Astrocyte of the hippocampus (primary cell): ENCODE results near the gene PRKAB1.
A peak's percentile ranks its signal among the peaks of the same experiment; 100 is the strongest.
"Not testable (repeated sequence)": the region's sequence is repeated elsewhere in the genome, so short reads cannot be mapped to it uniquely, and the experiment has no call there.

Source experiments
- DNase-seq: peaks from one replicate; pipeline ENCODE4 v3.0.0; 2011; ENCODE audit warnings: low read depth, low spot score

The PRKAB1 gene, protein sequence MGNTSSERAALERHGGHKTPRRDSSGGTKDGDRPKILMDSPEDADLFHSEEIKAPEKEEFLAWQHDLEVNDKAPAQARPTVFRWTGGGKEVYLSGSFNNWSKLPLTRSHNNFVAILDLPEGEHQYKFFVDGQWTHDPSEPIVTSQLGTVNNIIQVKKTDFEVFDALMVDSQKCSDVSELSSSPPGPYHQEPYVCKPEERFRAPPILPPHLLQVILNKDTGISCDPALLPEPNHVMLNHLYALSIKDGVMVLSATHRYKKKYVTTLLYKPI

GRCh38 chr12:119667577-119668323 lies at the start of gene PRKAB1:
Gene PRKAB1, plus strand, starts transcription at chr12:119668133. Its CDS starts 112 bp downstream, at chr12:119668245.
- peak; percentile 99 for DNase-seq

DNA sequence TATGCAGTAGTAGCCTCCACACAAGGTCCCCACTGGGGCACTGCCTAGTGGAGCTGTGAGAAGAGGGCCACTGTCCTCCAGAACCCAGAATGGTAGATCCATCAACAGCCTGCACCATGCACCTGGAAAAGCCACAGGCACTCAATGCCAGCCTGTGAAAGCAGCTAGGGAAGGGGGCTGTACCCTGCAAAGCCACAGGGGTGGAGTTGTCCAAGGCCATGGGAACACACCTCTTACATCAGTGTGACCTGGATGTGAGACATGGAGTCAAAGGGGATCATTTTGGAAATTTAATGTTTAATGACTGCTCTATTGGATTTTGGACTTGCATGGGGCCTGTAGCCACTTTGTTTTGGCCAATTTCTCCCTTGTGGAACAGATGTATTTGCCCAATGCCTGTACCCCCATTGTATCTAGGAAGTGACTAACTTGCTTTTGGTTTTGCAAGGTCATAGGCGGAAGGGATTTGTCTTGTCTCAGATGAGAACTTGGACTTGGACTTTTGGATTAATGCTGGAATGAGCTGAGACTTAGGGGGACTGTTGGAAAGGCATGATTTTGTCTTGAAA lies 49.5 kb upstream of the PRKAB1 start:
- not testable (repeated sequence) for DNase-seq

DNA sequence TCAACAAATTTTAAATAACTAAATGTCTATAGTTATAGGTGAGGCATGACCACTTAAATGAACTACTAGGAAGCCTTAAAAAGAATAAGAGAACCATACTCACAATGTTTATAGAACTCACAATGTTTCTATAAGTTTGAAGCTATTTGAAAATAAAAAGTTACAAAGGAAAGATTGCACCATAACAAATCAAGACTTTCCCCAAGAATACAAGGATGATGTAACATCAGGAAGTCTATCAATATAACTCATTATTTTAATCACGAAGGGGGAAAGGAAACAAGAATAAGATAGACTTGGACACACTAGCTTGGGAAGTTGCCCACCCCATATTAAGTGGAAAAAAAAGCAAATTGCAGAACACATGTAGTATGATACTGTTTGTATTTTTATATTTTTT lies 47.4 kb upstream of the PRKAB1 start:
- DNase-seq = no peak

- no peak for DNase-seq
Observed at GRCh38 chr12:119621878-119622277, 46.1 kb upstream of the PRKAB1 start.

GRCh38 chr12:119624966-119625365 lies 43.0 kb upstream of the PRKAB1 start:
- DNase-seq = no peak

GRCh38 chr12:119627019-119627643 lies 40.8 kb upstream of the PRKAB1 start:
- DNase-seq = no peak

DNA sequence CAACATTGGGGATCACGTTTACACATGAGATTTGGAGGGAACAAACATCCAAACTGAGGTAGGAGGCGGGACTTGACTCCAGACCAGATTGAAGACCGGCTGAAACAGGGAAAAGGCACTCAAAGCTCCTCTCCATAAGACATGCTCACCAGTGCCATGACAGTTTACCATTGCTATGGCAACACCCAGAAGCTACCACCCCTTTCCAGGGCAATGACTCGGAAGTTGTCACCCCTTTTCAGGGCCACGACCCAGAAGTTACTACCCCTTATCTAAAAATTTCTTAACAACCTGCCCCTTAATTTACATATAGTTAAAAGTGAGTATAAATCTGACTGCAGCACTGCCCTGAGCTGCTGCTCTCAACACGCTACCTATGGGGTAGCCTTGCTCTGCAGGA lies 40.2 kb upstream of the PRKAB1 start:
- DNase-seq = no peak

GRCh38 chr12:119630223-119630780 lies 37.6 kb upstream of the PRKAB1 start:
- no peak for DNase-seq

DNA sequence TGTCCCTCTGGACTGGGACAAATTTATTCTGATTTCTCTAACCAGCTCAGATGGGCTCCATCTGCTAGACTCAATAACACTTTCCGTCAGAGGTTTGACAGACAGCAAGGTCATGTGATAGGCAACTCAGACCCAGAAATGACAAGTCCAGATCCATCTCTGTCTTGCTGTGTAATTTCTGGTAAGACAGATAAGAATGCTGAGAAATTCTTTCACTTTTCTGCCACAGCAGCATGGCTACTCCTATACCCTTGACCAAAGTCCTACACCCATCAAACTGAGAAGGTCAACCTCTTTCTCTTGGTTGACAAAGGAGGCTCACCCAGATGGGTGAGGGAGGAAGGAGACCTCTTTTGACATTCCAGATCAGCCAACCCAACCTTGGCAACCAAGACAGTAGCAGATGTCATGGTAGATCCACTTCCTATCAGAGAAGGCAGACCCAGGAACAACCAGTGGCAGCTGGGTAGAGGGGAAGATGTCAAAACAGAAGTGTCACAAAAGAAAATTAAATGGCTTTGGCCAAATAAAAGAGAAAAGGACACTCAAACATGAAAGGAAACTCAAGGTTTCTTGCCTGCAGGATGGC lies 36.9 kb upstream of the PRKAB1 start:
- DNase-seq = no peak

DNA sequence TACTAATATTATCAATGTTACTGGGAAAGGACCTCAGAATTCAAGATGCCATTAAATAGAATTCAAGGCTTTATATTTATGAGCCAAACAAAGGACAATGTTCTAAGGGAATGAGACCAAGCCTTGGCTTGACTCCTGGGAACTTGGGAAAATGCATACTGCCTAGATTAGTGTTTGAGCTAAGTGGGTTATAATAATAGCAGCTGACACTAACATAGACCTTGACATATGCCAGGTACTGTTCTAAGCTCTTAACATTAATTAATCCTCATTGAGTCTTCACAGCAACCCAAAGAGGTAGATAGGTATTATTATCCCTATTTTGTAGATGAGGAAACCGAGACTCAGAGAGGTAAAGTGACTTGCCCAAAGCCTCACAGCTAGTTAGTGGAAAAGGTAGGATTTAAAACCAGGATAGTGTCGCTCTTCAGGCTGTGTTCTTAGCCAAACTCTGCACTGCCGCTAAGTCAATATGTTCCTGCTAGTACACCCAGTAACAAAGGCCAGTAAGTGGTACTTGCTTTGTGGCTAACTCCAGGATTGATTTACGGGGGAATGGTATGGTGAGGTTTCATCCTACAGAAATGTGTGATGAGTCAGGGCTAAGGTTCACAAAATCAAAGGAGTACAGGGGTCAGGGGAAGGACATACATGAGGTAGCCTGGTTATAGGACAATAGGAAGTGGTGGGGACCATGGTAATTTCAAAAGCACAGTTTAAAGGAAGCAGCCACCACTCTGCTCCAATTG lies 35.8 kb upstream of the PRKAB1 start:
- DNase-seq = peak; percentile 26

DNA sequence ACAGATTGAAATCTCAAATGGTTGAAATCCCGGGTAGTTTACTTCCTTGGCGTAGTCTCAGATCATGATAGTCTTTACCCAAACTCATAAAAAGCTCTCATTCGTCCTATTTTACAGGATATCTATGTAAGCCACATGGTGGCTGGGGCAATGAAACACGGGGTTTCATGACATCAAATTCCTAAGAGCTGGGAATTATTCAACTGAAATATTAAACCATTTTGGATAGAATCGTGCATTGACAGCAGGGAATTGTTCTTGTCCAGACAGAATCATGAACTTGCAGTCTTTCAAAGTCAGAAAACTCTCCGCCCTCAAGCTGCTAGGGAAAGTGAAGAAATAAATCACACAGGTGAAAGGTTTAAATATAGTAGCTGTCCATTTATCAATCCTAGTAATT lies 33.2 kb upstream of the PRKAB1 start:
- no peak for DNase-seq

GRCh38 chr12:119642986-119643385 lies 24.9 kb upstream of the PRKAB1 start:
- DNase-seq = no peak

GRCh38 chr12:119644930-119645329 lies 23.0 kb upstream of the PRKAB1 start:
- no peak for DNase-seq

- no peak for DNase-seq
Observed at GRCh38 chr12:119645535-119646059, 22.3 kb upstream of the PRKAB1 start.

DNA sequence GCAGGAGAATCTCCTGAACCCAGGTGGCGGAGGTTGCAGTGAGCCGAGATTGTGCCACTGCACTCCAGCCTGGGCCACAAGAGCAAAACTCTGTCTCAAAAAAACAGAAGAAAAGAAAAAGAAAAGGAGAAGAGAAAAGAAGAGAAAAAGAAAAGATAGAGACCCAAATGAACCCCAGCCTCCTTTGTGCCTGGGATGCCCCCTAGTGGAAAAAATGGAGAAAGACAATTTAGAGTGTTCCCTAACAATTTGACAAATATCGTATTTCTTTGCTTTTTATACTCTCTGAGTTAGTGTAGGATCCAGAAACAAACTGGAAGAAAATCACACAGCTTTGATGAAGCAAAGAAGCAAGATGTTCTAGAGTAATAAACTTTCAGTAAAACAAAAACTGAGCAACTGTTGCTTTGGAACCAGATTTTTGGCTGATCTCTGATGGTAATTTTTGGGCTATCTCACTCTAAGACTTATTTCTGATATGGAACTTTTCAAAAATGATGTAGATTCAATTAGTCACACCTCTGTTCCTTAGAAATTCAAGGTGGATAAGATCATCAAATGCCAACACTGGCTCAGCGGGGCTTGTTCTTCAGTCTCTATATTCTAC lies 18.6 kb upstream of the PRKAB1 start:
- no peak for DNase-seq

- DNase-seq = no peak
Observed at GRCh38 chr12:119652665-119653064, 15.3 kb upstream of the PRKAB1 start.

DNA sequence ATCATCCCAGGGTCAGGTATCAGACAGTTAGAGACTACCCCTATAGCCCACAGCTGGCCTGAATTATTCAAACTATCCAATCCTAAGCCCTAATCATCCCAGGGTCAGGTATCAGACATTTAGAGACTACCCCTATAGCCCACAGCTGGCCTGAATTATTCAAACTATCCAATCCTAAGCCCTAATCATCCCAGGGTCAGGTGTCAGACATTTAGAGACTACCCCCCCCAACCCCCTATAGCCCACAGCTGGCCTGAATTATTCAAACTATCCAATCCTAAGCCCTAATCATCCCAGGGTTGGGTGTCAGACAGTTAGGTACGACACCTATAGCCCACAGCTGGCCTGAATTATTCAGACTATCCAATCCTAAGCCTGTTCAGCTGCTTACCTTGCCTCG lies 10.9 kb upstream of the PRKAB1 start:
- not testable (repeated sequence) for DNase-seq

DNA sequence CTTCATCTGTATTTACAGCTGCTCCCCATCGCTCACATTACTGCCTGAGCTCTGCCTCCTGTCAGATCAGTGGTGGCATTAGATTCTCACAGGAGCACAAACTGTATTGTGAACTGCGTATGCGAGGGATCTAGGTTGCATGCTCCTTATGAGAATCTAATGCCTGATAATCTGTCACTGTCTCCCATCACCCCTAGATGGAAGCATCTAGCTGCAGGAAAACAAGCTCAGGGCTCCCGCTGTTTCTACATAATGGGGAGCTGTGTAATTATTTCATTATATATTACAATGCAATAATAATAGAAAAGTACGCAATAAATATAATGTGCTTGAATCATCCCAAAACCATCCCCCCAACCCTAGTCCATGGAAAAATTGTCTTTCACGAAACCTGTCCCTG lies 9.8 kb upstream of the PRKAB1 start:
- DNase-seq = not testable (repeated sequence)

- DNase-seq = peak; percentile 37
Observed at GRCh38 chr12:119659289-119659897, 8.5 kb upstream of the PRKAB1 start.

DNA sequence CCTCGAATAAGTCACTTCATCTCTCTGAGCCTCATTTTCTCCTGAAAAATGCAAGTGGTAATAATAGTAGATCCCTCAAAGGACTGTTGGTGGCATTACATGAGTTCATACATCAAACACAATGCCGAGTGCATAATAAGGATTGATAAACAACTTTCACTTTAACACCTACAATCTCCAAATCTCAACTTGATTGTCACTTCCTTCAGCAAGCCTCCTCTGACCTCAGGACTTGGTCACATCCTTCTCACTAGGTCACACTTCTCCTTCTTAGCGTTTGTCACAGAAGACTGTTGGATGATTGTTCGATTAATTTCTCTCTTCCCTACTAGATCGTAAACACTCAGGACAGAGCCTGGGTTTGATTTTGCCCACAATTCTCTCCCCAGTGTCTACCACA lies 7.9 kb upstream of the PRKAB1 start:
- DNase-seq = no peak
